SK-N-SH (cell line): ENCODE data around the gene PODNL1. TPM values are rescaled to one million over a fixed set of nuclear protein-coding genes. Genes with fewer than 3 reads are reported as not detected.
A peak's percentile ranks its signal among the peaks of the same experiment; 100 is the strongest.

Source experiments
- CTCF ChIA-PET: fragments of 300-600, 350-600 bp; formaldehyde crosslinking; extraction: SDS; loops from one replicate; lab custom pipeline; 2021; lab: Yijun Ruan, JAX
- POLR2A ChIA-PET: fragments of 350-600 bp; sonication (Branson Sonifier 250); formaldehyde crosslinking; extraction: SDS; loops from one replicate; lab custom pipeline; 2020; ENCODE audit warnings: antibody characterized with exemption, inconsistent platforms; lab: Yijun Ruan, JAX
- DNase-seq: peaks from one replicate; pipeline ENCODE4 v3.0.0; 2012
- H2AFZ ChIP-seq: fragments of 200-600 bp; sonication (generic); 2 replicates; pipeline ENCODE4 v1.8.1; 2016; ENCODE audit warnings: antibody characterized with exemption, mild to moderate bottlenecking, low read depth
- H3F3A ChIP-seq: fragments of 200-600 bp; sonication (generic); replicated peaks from 2 replicates; pipeline ENCODE3; 2016; ENCODE audit warnings: antibody characterized with exemption, mild to moderate bottlenecking; ENCODE audit not compliant: insufficient read depth
- H3K27ac ChIP-seq, 2 experiments: fragments of 200-500 bp in 1 of 2; fragments of 200-600 bp in 1 of 2; sonication (Bioruptor generic) in 1 of 2; sonication (generic), shearing (Covaris generic) in 1 of 2; 2 replicates each; pipeline versions ENCODE4 v1.5.1 to v1.6.1; 2014 to 2016; ENCODE audit warnings: low read depth in 2 of 2, inconsistent platforms in 1 of 2, low read length in 1 of 2, mild to moderate bottlenecking in 1 of 2, mixed read lengths in 1 of 2
- H3K27me3 ChIP-seq: fragments of 200-600 bp; sonication (generic), shearing (Covaris generic); 2 replicates; pipeline ENCODE4 v1.6.1; 2016; ENCODE audit warnings: mixed run types; ENCODE audit not compliant: insufficient read depth
- H3K36me3 ChIP-seq, 2 experiments: fragments of 200-500 bp in 1 of 2; fragments of 200-600 bp in 1 of 2; sonication (Bioruptor generic) in 1 of 2; sonication (generic) in 1 of 2; replicated peaks in 1 of 2; 2 replicates each; pipeline versions ENCODE3 to v1.5.1; 2014 to 2016; ENCODE audit warnings: low read length in 1 of 2, mild to moderate bottlenecking in 1 of 2; ENCODE audit not compliant: insufficient read depth in 2 of 2, control insufficient read depth in 1 of 2
- H3K4me1 ChIP-seq, 2 experiments: fragments of 200-500 bp in 1 of 2; fragments of 200-600 bp in 1 of 2; sonication (Bioruptor generic) in 1 of 2; sonication (generic), shearing (Covaris generic) in 1 of 2; 2 replicates each; pipeline versions ENCODE4 v1.5.1 to v1.6.1; 2014 to 2016; ENCODE audit warnings: low read depth in 1 of 2, low read length in 1 of 2, mixed run types in 1 of 2; ENCODE audit not compliant: insufficient read depth in 2 of 2, control insufficient read depth in 1 of 2
- H3K4me2 ChIP-seq: fragments of 200-600 bp; sonication (generic), shearing (Covaris generic); 2 replicates; pipeline ENCODE4 v1.6.1; 2017; ENCODE audit warnings: mixed run types
- H3K4me3 ChIP-seq, 2 experiments: fragments of 200-500 bp in 1 of 2; fragments of 200-600 bp in 1 of 2; sonication (Bioruptor generic) in 1 of 2; sonication (generic), shearing (Covaris generic) in 1 of 2; 2 replicates each; pipeline versions ENCODE4 v1.5.1 to v1.8.1; 2014 to 2016; ENCODE audit warnings: low read depth in 2 of 2, inconsistent platforms in 1 of 2, low read length in 1 of 2, mild to moderate bottlenecking in 1 of 2, mixed read lengths in 1 of 2, moderate library complexity in 1 of 2
- H3K79me2 ChIP-seq: fragments of 200-600 bp; sonication (generic); 2 replicates; pipeline ENCODE4 v1.8.1; 2017; ENCODE audit warnings: mild to moderate bottlenecking; ENCODE audit not compliant: insufficient read depth
- H3K9ac ChIP-seq: fragments of 200-600 bp; sonication (generic); 2 replicates; pipeline ENCODE4 v1.6.1; 2017; ENCODE audit warnings: mixed run types
- H3K9me2 ChIP-seq: fragments of 200-600 bp; sonication (generic); 2 replicates; pipeline ENCODE4 v1.6.1; 2017; ENCODE audit warnings: mixed run types
- H3K9me3 ChIP-seq: fragments of 200-600 bp; sonication (generic); 2 replicates; pipeline ENCODE4 v1.6.1; 2017; ENCODE audit warnings: mixed run types, mild to moderate bottlenecking, moderate library complexity
- H4K20me1 ChIP-seq: fragments of 200-600 bp; sonication (generic); 2 replicates; pipeline ENCODE4 v1.6.1; 2017; ENCODE audit warnings: mild to moderate bottlenecking, mixed run types; ENCODE audit not compliant: insufficient read depth
- EZH2phosphoT487 ChIP-seq: fragments of 200-600 bp; sonication (generic); IDR thresholded peaks from 2 replicates; pipeline ENCODE4 v1.6.1; 2017; ENCODE audit warnings: low read depth, mixed run types, mild to moderate bottlenecking, antibody characterized with exemption, moderate library complexity, borderline replicate concordance
- GATA2 ChIP-seq: sonication (generic); formaldehyde crosslinking; IDR thresholded peaks from 2 replicates; pipeline ENCODE4 v1.5.0; 2020; ENCODE audit warnings: mild to moderate bottlenecking, missing genetic modification reagents
- IRF3 ChIP-seq: fragments of 150-350 bp; IDR thresholded peaks from 2 replicates; pipeline ENCODE4 v1.6.1; 2016; ENCODE audit warnings: mild to moderate bottlenecking, low read depth, low read length
- MEF2A ChIP-seq: IDR thresholded peaks from 2 replicates; pipeline ENCODE4 v1.4.0; 2012; ENCODE audit warnings: low read depth, borderline replicate concordance
- NFIC ChIP-seq: IDR thresholded peaks from 2 replicates; pipeline ENCODE4 v1.4.0; 2012; ENCODE audit warnings: borderline replicate concordance
- RAD21 ChIP-seq: IDR thresholded peaks from 2 replicates; pipeline ENCODE4 v1.6.1; 2012; ENCODE audit warnings: mild to moderate bottlenecking, low read length
- RFX5 ChIP-seq: IDR thresholded peaks from 2 replicates; pipeline ENCODE4 v1.6.1; 2012; ENCODE audit warnings: mild to moderate bottlenecking, improper control_type of control experiment, low read length
- RXRA ChIP-seq: IDR thresholded peaks from 2 replicates; pipeline ENCODE4 v1.4.0; 2012; ENCODE audit warnings: low read depth, mild to moderate bottlenecking, borderline replicate concordance
- TAF1 ChIP-seq: IDR thresholded peaks from 2 replicates; pipeline ENCODE4 v1.6.1; 2012; ENCODE audit warnings: low read depth, mild to moderate bottlenecking, low read length, moderate library complexity, borderline replicate concordance
- USF1 ChIP-seq: IDR thresholded peaks from 2 replicates; pipeline ENCODE4 v1.4.0; 2012; ENCODE audit warnings: low read depth, borderline replicate concordance
- USF2 ChIP-seq: fragments of 150-350 bp; IDR thresholded peaks from 2 replicates; pipeline ENCODE4 v1.6.1; 2017; ENCODE audit warnings: antibody characterized with exemption, low read length, low read depth, borderline replicate concordance
- ZBTB33 ChIP-seq: IDR thresholded peaks from 2 replicates; pipeline ENCODE4 v1.4.0; 2012; ENCODE audit warnings: low read depth, borderline replicate concordance
- WGBS: methylation state at CpG from one replicate; pipeline ENCODE4 v1.1.6; 2017; ENCODE audit warnings: low lambda C conversion rate; 5-methylcytosine and 5-hydroxymethylcytosine counted together
- polyA plus RNA-seq, 3 experiments: library from polyadenylated mRNA; depleted of rRNA; stranded (reverse); fragments of >200 nt; gene quantifications; 2 replicates each; pipeline ENCODE4 v1.2.3, GENCODE V29; 2012

PODNL1 gene
- polyA plus RNA-seq, 1 of the 3 experiments (the other 2 are of a cell fraction) = 7.5 TPM

- TF ChIP-seq USF1 (no peak), TAF1 (no peak), EZH2phosphoT487 (no peak), RXRA (no peak)
Observed at GRCh38 chr19:13981988-13982501, 43.8 kb upstream of the PODNL1 start (continued).

- Histone ChIP-seq H3K4me1 (peaks cover 7 to 33% of the 10 kb centered on the region in 2 experiments; a peak in 3 of 4 replicates), H3K4me3 (no peak overlapping the region), H3K4me2 (no peak overlapping the region), H3K9me3 (no peaks in the 10 kb centered on the region), H3K36me3 (peaks cover 0 to 3% of the 10 kb centered on the region in 2 experiments), H3K27ac (no peak overlapping the region; a peak in 1 of 4 replicates), H3F3A (peaks cover 8% of the 10 kb centered on the region), H3K27me3 (no peaks in the 10 kb centered on the region), H4K20me1 (no peaks in the 10 kb centered on the region), H3K9me2 (no peaks in the 10 kb centered on the region), H3K9ac (no peak overlapping the region), H3K79me2 (no peaks in the 10 kb centered on the region), H2AFZ (no peak overlapping the region)
- no peak for DNase-seq
- ChIA-PET CTCF (interaction anchor here (0.7 to 1.5 kb wide), 3 partner anchors 43 to 1133 kb away, joined by 3 to 6 read pairs (median 5); partner anchors contain the start of gene PODNL1), POLR2A (interaction anchor here (0.7 kb wide), 1 partner anchor 17 kb away, joined by 3 read pairs; no protein-coding TSS in a partner anchor)
- TF ChIP-seq NFIC (no peak), ZBTB33 (no peak), MEF2A (no peak), RAD21 (no peak)
- WGBS = 92% methylated on average over 7 of the region's 9 CpGs
Observed at GRCh38 chr19:13981467-13981866, 43.2 kb upstream of the PODNL1 start.

- POLR2A ChIA-PET = interaction anchor here (0.7 kb wide), 1 partner anchor 18 kb away, joined by 3 read pairs; no protein-coding TSS in a partner anchor
Observed at GRCh38 chr19:13981021-13981420, 42.8 kb upstream of the PODNL1 start.

More at GRCh38 chr19:13981021-13981420, 42.8 kb upstream of the PODNL1 start:
- no peaks in the 10 kb centered on the region for H3K9me2 ChIP-seq
- WGBS = 72% methylated on average over 4 of the region's 5 CpGs
- peaks cover 5% of the 10 kb centered on the region for H3F3A ChIP-seq
- H3K79me2 ChIP-seq = no peaks in the 10 kb centered on the region
- peak; percentile 74 for DNase-seq
- no peaks in the 10 kb centered on the region for H3K27me3 ChIP-seq
- H3K4me2 ChIP-seq = no peak overlapping the region
- H3K27ac ChIP-seq = peak overlapping the region in 1 of 2 experiments; percentile 28; a peak in 1 of 4 replicates
- CTCF ChIA-PET = interaction anchor here (0.7 to 1.5 kb wide), 4 partner anchors 28 to 101 kb away, joined by 3 to 6 read pairs (median 4); partner anchors contain the start of gene PODNL1
- H3K9ac ChIP-seq = no peak overlapping the region
- no peaks in the 10 kb centered on the region for H3K9me3 ChIP-seq
- peaks cover 3 to 28% of the 10 kb centered on the region in 2 experiments; a peak in 3 of 4 replicates for H3K4me1 ChIP-seq
- H3K4me3 ChIP-seq = no peak overlapping the region
- TF ChIP-seq USF2 = no peak
- peak; percentile 39; the same call in 1 of the 2 replicates for TF ChIP-seq GATA2
- no peak for TF ChIP-seq RFX5
- no peak for TF ChIP-seq IRF3
- no peaks in the 10 kb centered on the region for H4K20me1 ChIP-seq
- peaks cover 0 to 3% of the 10 kb centered on the region in 2 experiments for H3K36me3 ChIP-seq
- H2AFZ ChIP-seq = no peak overlapping the region
